ENCODE measurements around the gene EBF3. TPM values are rescaled to one million over a fixed set of nuclear protein-coding genes. Genes with fewer than 3 reads are reported as not detected.

The EBF3 gene
- total RNA-seq, 1 donor, result 31.8 TPM

GRCh38 chr10:129815898-129816655, 148.0 kb downstream of the EBF3 start:
- no peaks in the 10 kb centered on the region for H4K20me1 ChIP-seq (ENCODE audit: insufficient read depth, low read length)
- no peaks in the 10 kb centered on the region for H3K4me1 ChIP-seq (ENCODE audit: insufficient read depth, low read length)
- H3K79me2 ChIP-seq (ENCODE audit: insufficient read depth, low read length), result no peaks in the 10 kb centered on the region
- no peak overlapping the region for H3K4me2 ChIP-seq (ENCODE audit: insufficient read depth, low read length)
- H3K27ac ChIP-seq (ENCODE audit: low read depth, low read length), result no peak overlapping the region
- no peak for DNase-seq (ENCODE audit: insufficient read length, low spot score, missing footprints)
- no peaks in the 10 kb centered on the region for H3K36me3 ChIP-seq (ENCODE audit: insufficient read depth, low read length)
- H3K4me3 ChIP-seq (ENCODE audit: insufficient read depth, low read length), result no peak overlapping the region
- H2AFZ ChIP-seq (ENCODE audit: low read length), result no peak overlapping the region
- TF ChIP-seq CTCF (IDR thresholded peaks at IDR 0.05; ENCODE audit: extremely low read depth, low read depth, low read length), result no peak
- no peaks in the 10 kb centered on the region for H3K27me3 ChIP-seq (ENCODE audit: insufficient read depth, low read length)
- no peaks in the 10 kb centered on the region for H3K9me3 ChIP-seq (ENCODE audit: low read depth, low read length)

DNA sequence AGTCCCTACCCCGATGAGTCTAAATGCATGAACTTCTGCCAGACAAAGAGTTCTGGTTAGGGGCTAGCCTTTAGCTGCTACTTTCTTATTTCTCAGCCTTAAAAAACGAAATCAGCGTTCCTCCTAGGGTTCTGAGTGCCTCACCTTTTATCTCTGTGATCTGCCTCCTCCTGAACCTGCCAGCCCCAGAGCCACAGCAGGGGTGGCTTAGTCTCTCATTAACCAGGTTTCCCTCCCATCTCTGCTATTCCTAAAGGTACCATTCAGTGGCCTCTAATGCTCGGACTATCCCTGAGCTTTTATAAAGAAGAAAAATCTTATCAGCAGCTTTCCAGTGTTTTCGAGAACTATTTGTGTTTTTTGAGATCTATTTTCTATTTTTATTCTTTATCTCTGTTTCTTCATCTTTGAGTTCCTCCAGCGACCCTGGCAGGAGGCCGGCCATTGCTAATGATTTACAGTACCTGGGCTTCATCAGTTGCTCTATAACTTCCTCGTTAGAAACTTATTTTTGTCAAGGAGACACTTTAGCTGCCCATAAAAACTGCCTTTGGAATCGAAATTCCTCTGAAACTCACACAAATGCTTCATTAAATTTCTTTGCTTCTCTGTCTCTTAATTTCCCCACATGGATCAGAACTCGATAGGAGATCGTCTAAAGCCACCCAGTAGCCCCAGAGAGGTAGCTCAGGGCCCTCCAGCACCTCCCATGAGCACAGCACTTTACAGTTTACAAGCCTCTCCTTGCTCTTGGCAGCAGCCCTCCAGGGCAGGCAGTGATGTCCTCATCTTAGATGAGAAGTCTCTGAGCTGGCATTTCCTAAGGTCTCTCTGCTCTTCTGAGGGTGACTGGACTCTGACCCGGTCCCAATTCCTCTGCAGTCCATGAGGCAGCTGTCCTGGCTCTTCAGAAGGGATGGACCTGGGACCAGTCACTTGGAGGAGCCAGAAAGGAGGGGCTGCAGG, 149.1 kb downstream of the EBF3 start:
- DNase-seq (ENCODE audit: insufficient read length, low spot score, missing footprints), result no peak
- Histone ChIP-seq H3K9me3 (ENCODE audit: low read depth, low read length) (no peaks in the 10 kb centered on the region), H3K79me2 (ENCODE audit: insufficient read depth, low read length) (no peaks in the 10 kb centered on the region), H3K36me3 (ENCODE audit: insufficient read depth, low read length) (no peaks in the 10 kb centered on the region), H3K4me3 (ENCODE audit: insufficient read depth, low read length) (no peak overlapping the region), H3K27ac (ENCODE audit: low read depth, low read length) (no peak overlapping the region), H3K4me1 (ENCODE audit: insufficient read depth, low read length) (no peaks in the 10 kb centered on the region), H2AFZ (ENCODE audit: low read length) (no peak overlapping the region), H3K4me2 (ENCODE audit: insufficient read depth, low read length) (no peak overlapping the region), H3K27me3 (ENCODE audit: insufficient read depth, low read length) (no peaks in the 10 kb centered on the region), H4K20me1 (ENCODE audit: insufficient read depth, low read length) (no peaks in the 10 kb centered on the region)
- TF ChIP-seq CTCF (IDR thresholded peaks at IDR 0.05; ENCODE audit: extremely low read depth, low read depth, low read length), result no peak

- no peak overlapping the region for H3K27ac ChIP-seq (ENCODE audit: low read depth, low read length)
- no peaks in the 10 kb centered on the region for H3K9me3 ChIP-seq (ENCODE audit: low read depth, low read length)
- no peaks in the 10 kb centered on the region for H3K4me1 ChIP-seq (ENCODE audit: insufficient read depth, low read length)
- no peak for TF ChIP-seq CTCF (IDR thresholded peaks at IDR 0.05; ENCODE audit: extremely low read depth, low read depth, low read length)
- no peak overlapping the region for H3K4me2 ChIP-seq (ENCODE audit: insufficient read depth, low read length)
- DNase-seq (ENCODE audit: insufficient read length, low spot score, missing footprints), result no peak
- no peaks in the 10 kb centered on the region for H4K20me1 ChIP-seq (ENCODE audit: insufficient read depth, low read length)
- H3K27me3 ChIP-seq (ENCODE audit: insufficient read depth, low read length), result no peaks in the 10 kb centered on the region
- H3K36me3 ChIP-seq (ENCODE audit: insufficient read depth, low read length), result no peaks in the 10 kb centered on the region
- H3K79me2 ChIP-seq (ENCODE audit: insufficient read depth, low read length), result no peaks in the 10 kb centered on the region
- no peak overlapping the region for H3K4me3 ChIP-seq (ENCODE audit: insufficient read depth, low read length)
- H2AFZ ChIP-seq (ENCODE audit: low read length), result no peak overlapping the region
Observed at GRCh38 chr10:129812398-129812797, 151.7 kb downstream of the EBF3 start.

GRCh38 chr10:129811208-129811607, 152.9 kb downstream of the EBF3 start:
- H4K20me1 ChIP-seq (ENCODE audit: insufficient read depth, low read length), result no peaks in the 10 kb centered on the region
- no peaks in the 10 kb centered on the region for H3K9me3 ChIP-seq (ENCODE audit: low read depth, low read length)
- H3K4me1 ChIP-seq (ENCODE audit: insufficient read depth, low read length), result no peaks in the 10 kb centered on the region
- H3K4me2 ChIP-seq (ENCODE audit: insufficient read depth, low read length), result no peak overlapping the region
- no peak for DNase-seq (ENCODE audit: insufficient read length, low spot score, missing footprints)
- no peaks in the 10 kb centered on the region for H3K27me3 ChIP-seq (ENCODE audit: insufficient read depth, low read length)
- TF ChIP-seq CTCF (IDR thresholded peaks at IDR 0.05; ENCODE audit: extremely low read depth, low read depth, low read length), result no peak
- H3K4me3 ChIP-seq (ENCODE audit: insufficient read depth, low read length), result no peak overlapping the region
- no peak overlapping the region for H2AFZ ChIP-seq (ENCODE audit: low read length)
- H3K79me2 ChIP-seq (ENCODE audit: insufficient read depth, low read length), result no peaks in the 10 kb centered on the region
- no peaks in the 10 kb centered on the region for H3K36me3 ChIP-seq (ENCODE audit: insufficient read depth, low read length)
- no peak overlapping the region for H3K27ac ChIP-seq (ENCODE audit: low read depth, low read length)

All from osteoblast (primary cell).